Panc1 (cell line): Measurements from ENCODE around the gene ATP2B2. TPM values are rescaled to one million over a fixed set of nuclear protein-coding genes. Genes with fewer than 3 reads are reported as not detected.

Source experiments
- ATAC-seq: fragments of 200-7000 bp; cut with Tn5 transposase; 2 replicates; pipeline ENCODE4 v1.9.1; 2020; ENCODE audit warnings: mild to moderate bottlenecking, moderate library complexity
- BruUV-seq: library from RNA; stranded (reverse); fragments of 400-500 nt; replicated peaks from 2 replicates; lab custom pipeline; 2021; lab: Mats Ljungman, UMichigan
- CTCF ChIA-PET: fragments of 300-600 bp; sonication (Branson Sonifier 250); formaldehyde crosslinking; loops from one replicate; lab custom pipeline; 2022; ENCODE audit warnings: antibody characterized with exemption; lab: Charles Lee
- POLR2A ChIA-PET: fragments of 300-600 bp; sonication (Branson Sonifier 250); formaldehyde crosslinking; loops from one replicate; lab custom pipeline; 2022; ENCODE audit warnings: antibody characterized with exemption; lab: Charles Lee
- DNase-seq: peaks from one replicate; pipeline ENCODE4 v3.0.0-alpha.2; 2010; ENCODE audit warnings: low read depth, low spot score
- H3K27ac ChIP-seq: 2 replicates; pipeline ENCODE4 v1.5.1; 2011; ENCODE audit warnings: mild to moderate bottlenecking, low read length, inconsistent platforms
- H3K27me3 ChIP-seq: fragments of 200-500 bp; sonication (Bioruptor generic); 2 replicates; pipeline ENCODE4 v1.6.0; 2014; ENCODE audit warnings: low read length, inconsistent platforms; ENCODE audit not compliant: control insufficient read depth, insufficient read depth
- H3K36me3 ChIP-seq: fragments of 200-500 bp; sonication (Bioruptor generic); 2 replicates; pipeline ENCODE4 v1.5.1; 2014; ENCODE audit warnings: inconsistent platforms, mild to moderate bottlenecking, low read length, moderate library complexity; ENCODE audit not compliant: control insufficient read depth, insufficient read depth
- H3K4me1 ChIP-seq: 2 replicates; pipeline ENCODE4 v1.5.1; 2011; ENCODE audit warnings: inconsistent platforms, mild to moderate bottlenecking, low read length, moderate library complexity; ENCODE audit not compliant: control insufficient read depth, insufficient read depth
- H3K4me3 ChIP-seq, 2 experiments: 2 replicates each; pipeline ENCODE4 v1.5.1; 2011 to 2012; ENCODE audit warnings: low read depth in 2 of 2, low read length in 2 of 2, mild to moderate bottlenecking in 2 of 2, inconsistent platforms in 1 of 2, moderate library complexity in 1 of 2
- H3K9me3 ChIP-seq: fragments of 200-500 bp; sonication (Bioruptor generic); 2 replicates; pipeline ENCODE4 v1.5.1; 2014; ENCODE audit warnings: low read depth, mild to moderate bottlenecking, inconsistent platforms, low read length, moderate library complexity; ENCODE audit not compliant: control insufficient read depth, insufficient read depth
- CTCF ChIP-seq: fragments of 450-650 bp; IDR thresholded peaks from 2 replicates; pipeline ENCODE4 v1.5.1; 2017; ENCODE audit warnings: mild to moderate bottlenecking
- POLR2AphosphoS5 ChIP-seq: IDR thresholded peaks from 2 replicates; pipeline ENCODE4 v1.6.1; 2012; ENCODE audit warnings: mild to moderate bottlenecking, low read depth, low read length, moderate library complexity
- SIN3A ChIP-seq: IDR thresholded peaks from 2 replicates; pipeline ENCODE4 v1.6.1; 2012; ENCODE audit warnings: low read depth, mild to moderate bottlenecking, low read length, moderate library complexity, borderline replicate concordance; ENCODE audit not compliant: insufficient read depth
- TCF7L2 ChIP-seq: IDR thresholded peaks from 2 replicates; pipeline ENCODE4 v1.6.1; 2011; ENCODE audit warnings: mild to moderate bottlenecking, low read depth, low read length, inconsistent platforms
- in situ Hi-C: cut with HindIII; loops from 2 replicates; pipeline ENCODE4 v1.10.0; 2016; ENCODE audit warnings: low sequenced_read_pairs, low pct_unique_long_range_greater_than_20kb
- intact Hi-C: fragments of 100-400 bp; cut with micrococcal nuclease; formaldehyde crosslinking; loops from one replicate; pipeline ENCODE4 v1.10.0; 2022; ENCODE audit not compliant: unreplicated experiment
- total RNA-seq: library from RNA; stranded (reverse); gene quantifications from one replicate; pipeline ENCODE4 v1.2.1, GENCODE V29; 2021; ENCODE audit not compliant: unreplicated experiment
- TF ChIP-seq, protein P1 (sequence below), 2 experiments: IDR thresholded peaks; 2 replicates each; pipeline ENCODE4 v1.6.1; 2011 to 2012; ENCODE audit warnings: low read depth in 2 of 2, control low read depth in 1 of 2, low read length in 1 of 2, mild to moderate bottlenecking in 1 of 2, moderate library complexity in 1 of 2; ENCODE audit not compliant: insufficient read depth in 1 of 2

ATP2B2 gene
- total RNA-seq, 1 experiment from 2014 or later, result not detected

DNA sequence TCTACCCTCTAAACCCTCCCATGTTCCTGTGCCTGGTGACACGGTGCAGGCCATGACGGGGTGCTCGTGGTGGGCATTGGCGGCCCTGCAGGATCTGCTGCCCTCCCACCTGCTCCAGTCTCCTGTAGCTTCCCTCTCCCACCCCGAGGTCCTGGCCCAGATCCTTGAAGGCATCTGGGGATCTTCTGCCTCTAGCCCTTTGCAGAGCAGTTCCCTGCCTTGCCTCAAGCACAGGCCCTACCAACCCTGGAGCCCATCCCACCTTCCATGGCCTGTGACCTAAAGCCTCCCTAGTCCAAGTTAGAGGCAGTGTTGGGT lies 157.0 kb downstream of the ATP2B2 start:
- no peak for DNase-seq
- H3K27me3 ChIP-seq, result no peaks in the 10 kb centered on the region
- no peak overlapping the region for H3K4me3 ChIP-seq
- H3K27ac ChIP-seq, result no peak overlapping the region
- intact Hi-C loops, result loop anchor here (5.0 kb wide), 1 partner anchor 389 kb away; no protein-coding TSS in a partner anchor
- no peak for ATAC-seq
- H3K36me3 ChIP-seq, result no peaks in the 10 kb centered on the region
- POLR2A ChIA-PET, result no interaction called here
- in situ Hi-C loops, result no loop called here
- CTCF ChIA-PET, result no interaction called here
- H3K9me3 ChIP-seq, result no peaks in the 10 kb centered on the region
- no TSS peak for BruUV-seq
- H3K4me1 ChIP-seq, result no peaks in the 10 kb centered on the region; the same call in 1 of the 2 replicates
- no peak for TF ChIP-seq CTCF
- TF ChIP-seq, protein P1, sequence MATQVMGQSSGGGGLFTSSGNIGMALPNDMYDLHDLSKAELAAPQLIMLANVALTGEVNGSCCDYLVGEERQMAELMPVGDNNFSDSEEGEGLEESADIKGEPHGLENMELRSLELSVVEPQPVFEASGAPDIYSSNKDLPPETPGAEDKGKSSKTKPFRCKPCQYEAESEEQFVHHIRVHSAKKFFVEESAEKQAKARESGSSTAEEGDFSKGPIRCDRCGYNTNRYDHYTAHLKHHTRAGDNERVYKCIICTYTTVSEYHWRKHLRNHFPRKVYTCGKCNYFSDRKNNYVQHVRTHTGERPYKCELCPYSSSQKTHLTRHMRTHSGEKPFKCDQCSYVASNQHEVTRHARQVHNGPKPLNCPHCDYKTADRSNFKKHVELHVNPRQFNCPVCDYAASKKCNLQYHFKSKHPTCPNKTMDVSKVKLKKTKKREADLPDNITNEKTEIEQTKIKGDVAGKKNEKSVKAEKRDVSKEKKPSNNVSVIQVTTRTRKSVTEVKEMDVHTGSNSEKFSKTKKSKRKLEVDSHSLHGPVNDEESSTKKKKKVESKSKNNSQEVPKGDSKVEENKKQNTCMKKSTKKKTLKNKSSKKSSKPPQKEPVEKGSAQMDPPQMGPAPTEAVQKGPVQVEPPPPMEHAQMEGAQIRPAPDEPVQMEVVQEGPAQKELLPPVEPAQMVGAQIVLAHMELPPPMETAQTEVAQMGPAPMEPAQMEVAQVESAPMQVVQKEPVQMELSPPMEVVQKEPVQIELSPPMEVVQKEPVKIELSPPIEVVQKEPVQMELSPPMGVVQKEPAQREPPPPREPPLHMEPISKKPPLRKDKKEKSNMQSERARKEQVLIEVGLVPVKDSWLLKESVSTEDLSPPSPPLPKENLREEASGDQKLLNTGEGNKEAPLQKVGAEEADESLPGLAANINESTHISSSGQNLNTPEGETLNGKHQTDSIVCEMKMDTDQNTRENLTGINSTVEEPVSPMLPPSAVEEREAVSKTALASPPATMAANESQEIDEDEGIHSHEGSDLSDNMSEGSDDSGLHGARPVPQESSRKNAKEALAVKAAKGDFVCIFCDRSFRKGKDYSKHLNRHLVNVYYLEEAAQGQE (IDR thresholded peaks at IDR 0.05; ENCODE audit: insufficient read depth in 1 of 2, low read depth in 2 of 2, low read length in 1 of 2), result no peak
- no peak for TF ChIP-seq TCF7L2
- TF ChIP-seq SIN3A, result no peak
- TF ChIP-seq POLR2AphosphoS5, result no peak

- in situ Hi-C loops, result no loop called here
- H3K27me3 ChIP-seq, result no peaks in the 10 kb centered on the region
Measured at GRCh38 chr3:10347648-10348403, 157.6 kb downstream of the ATP2B2 start.

More at GRCh38 chr3:10347648-10348403, 157.6 kb downstream of the ATP2B2 start:
- CTCF ChIA-PET, result no interaction called here
- intact Hi-C loops, result loop anchor here (5.0 kb wide), 1 partner anchor 389 kb away; no protein-coding TSS in a partner anchor
- H3K36me3 ChIP-seq, result no peaks in the 10 kb centered on the region
- POLR2A ChIA-PET, result no interaction called here
- no peaks in the 10 kb centered on the region for H3K9me3 ChIP-seq
- ATAC-seq (no peak), DNase-seq (no peak)
- TF ChIP-seq, protein P1 (IDR thresholded peaks at IDR 0.05; ENCODE audit: insufficient read depth in 1 of 2, low read depth in 2 of 2, low read length in 1 of 2), result no peak
- TF ChIP-seq SIN3A (no peak), POLR2AphosphoS5 (no peak), CTCF (no peak), TCF7L2 (no peak)
- no TSS peak for BruUV-seq
- H3K4me3 ChIP-seq, result no peak overlapping the region
- no peak overlapping the region for H3K27ac ChIP-seq
- H3K4me1 ChIP-seq, result no peaks in the 10 kb centered on the region; the same call in 1 of the 2 replicates
